Stimulated activated CD8-positive, alpha-beta memory T cell treated with anti-CD3 and anti-CD28 coated beads, Interleukin-15, amount 100 ng/mL, for 24 hours (primary cell): ENCODE data around the gene MICAL1.

Source experiments
- DNase-seq: peaks from one replicate; pipeline ENCODE4 v3.0.0-alpha.2; 2020; ENCODE audit warnings: low read depth

Gene MICAL1

GRCh38 chr6:109436041-109436440, 19.5 kb downstream of the MICAL1 start:
- no peak for DNase-seq

- DNase-seq: no peak
These were observed 21.1 kb downstream of the MICAL1 start for GRCh38 chr6:109434456-109434855.

GRCh38 chr6:109429496-109429895, 26.1 kb downstream of the MICAL1 start:
- DNase-seq: no peak

- DNase-seq: no peak
These were observed 26.6 kb downstream of the MICAL1 start for GRCh38 chr6:109428889-109429477.

- DNase-seq: no peak
These were observed 30.6 kb downstream of the MICAL1 start for GRCh38 chr6:109424946-109425345.

GRCh38 chr6:109421184-109421583, 34.4 kb downstream of the MICAL1 start:
- DNase-seq: no peak

GRCh38 chr6:109420751-109421150, 34.8 kb downstream of the MICAL1 start:
- DNase-seq: no peak

- DNase-seq: no peak
These were observed 37.9 kb downstream of the MICAL1 start for GRCh38 chr6:109417646-109418045.

- no peak for DNase-seq
These were observed 44.5 kb downstream of the MICAL1 start for GRCh38 chr6:109411034-109411433.

- DNase-seq: no peak
These were observed 49.4 kb downstream of the MICAL1 start for GRCh38 chr6:109406196-109406595.

GRCh38 chr6:109397020-109397419, 58.6 kb downstream of the MICAL1 start:
- no peak for DNase-seq

- no peak for DNase-seq
These were observed 59.4 kb downstream of the MICAL1 start for GRCh38 chr6:109396046-109396718.
